Ascending aorta (tissue), 2 donors: Measurements from ENCODE around the gene CDC73. TPM values are rescaled to one million over a fixed set of nuclear protein-coding genes. Genes with fewer than 3 reads are reported as not detected.
"Not testable (repeated sequence)": the region's sequence is repeated elsewhere in the genome, so short reads cannot be mapped to it uniquely, and the experiment has no call there.

Source experiments
- DNase-seq, 2 donors: peaks; one replicate each; pipeline ENCODE4 v3.0.0-alpha.2; 2019; ENCODE audit warnings: low spot score in 2 of 2
- H3K27ac ChIP-seq, 2 donors: fragments of 200-600 bp; sonication (generic); one replicate each; pipeline ENCODE4 v1.5.1; 2016 to 2017; ENCODE audit warnings: mild to moderate bottlenecking in 1 of 2
- H3K27me3 ChIP-seq: fragments of 200-600 bp; sonication (generic); one replicate; pipeline ENCODE4 v1.5.1; 2017
- H3K36me3 ChIP-seq, 2 donors: fragments of 200-600 bp; sonication (generic); one replicate each; pipeline ENCODE4 v1.5.1; 2016
- H3K4me1 ChIP-seq, 2 donors: fragments of 200-600 bp; sonication (generic); one replicate each; pipeline ENCODE4 v1.5.1; 2016 to 2017; ENCODE audit warnings: mild to moderate bottlenecking in 1 of 2
- H3K4me3 ChIP-seq, 2 donors: fragments of 200-600 bp; sonication (generic); one replicate each; pipeline ENCODE4 v1.5.1; 2016 to 2017; ENCODE audit warnings: mild to moderate bottlenecking in 1 of 2
- H3K9me3 ChIP-seq, 2 donors: fragments of 200-600 bp; sonication (generic); one replicate each; pipeline ENCODE4 v1.5.1; 2016
- intact Hi-C: fragments of 100-400 bp; cut with DNase I; formaldehyde crosslinking; loops from one replicate; pipeline ENCODE4 v1.15.1; 2023
- total RNA-seq: library from RNA; depleted of rRNA; stranded (reverse); fragments of >200 nt; gene quantifications from one replicate; pipeline ENCODE4 v1.1.0, GENCODE V29; 2016
- TF ChIP-seq, protein P1 (sequence below), 3 experiments: fragments of 200-600 bp in 2 of 3; fragments of 450-650 bp in 1 of 3; sonication (generic) in 2 of 3; IDR thresholded peaks; one replicate each; pipeline ENCODE4 v1.5.1; 2016 to 2019; ENCODE audit warnings: antibody characterized with exemption in 3 of 3, mild to moderate bottlenecking in 1 of 3, moderate library complexity in 1 of 3

The CDC73 gene
- total RNA-seq, 1 donor from 2014 or later, result 26.5 TPM

DNA sequence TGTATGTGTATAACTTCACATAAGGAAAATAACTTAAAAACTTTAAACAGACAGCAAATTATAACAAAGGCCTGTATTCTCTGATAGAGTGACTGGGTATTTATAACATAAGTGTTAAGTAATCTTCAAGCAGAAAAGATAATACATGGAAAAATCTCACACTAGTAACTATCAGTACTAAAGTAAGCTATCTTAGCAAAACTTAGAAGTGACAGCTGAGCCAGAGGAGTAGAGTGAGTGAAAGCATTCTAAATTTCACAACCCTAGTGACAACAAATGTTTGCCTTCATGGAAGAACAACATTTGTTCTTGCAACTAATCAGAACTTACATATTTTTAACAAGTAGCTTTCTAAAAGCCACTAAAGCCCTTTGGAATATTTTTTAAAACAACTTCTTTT is 139.1 kb downstream of the CDC73 start:
- Histone ChIP-seq H3K4me3 (no peak overlapping the region), H3K27me3 (no peaks in the 10 kb centered on the region), H3K9me3 (no peaks in the 10 kb centered on the region), H3K4me1 (no peaks in the 10 kb centered on the region), H3K36me3 (peaks cover 0 to 6% of the 10 kb centered on the region in 2 donors), H3K27ac (no peak overlapping the region)
- intact Hi-C loops, result no loop called here
- DNase-seq, result no peak
- TF ChIP-seq, protein P1, sequence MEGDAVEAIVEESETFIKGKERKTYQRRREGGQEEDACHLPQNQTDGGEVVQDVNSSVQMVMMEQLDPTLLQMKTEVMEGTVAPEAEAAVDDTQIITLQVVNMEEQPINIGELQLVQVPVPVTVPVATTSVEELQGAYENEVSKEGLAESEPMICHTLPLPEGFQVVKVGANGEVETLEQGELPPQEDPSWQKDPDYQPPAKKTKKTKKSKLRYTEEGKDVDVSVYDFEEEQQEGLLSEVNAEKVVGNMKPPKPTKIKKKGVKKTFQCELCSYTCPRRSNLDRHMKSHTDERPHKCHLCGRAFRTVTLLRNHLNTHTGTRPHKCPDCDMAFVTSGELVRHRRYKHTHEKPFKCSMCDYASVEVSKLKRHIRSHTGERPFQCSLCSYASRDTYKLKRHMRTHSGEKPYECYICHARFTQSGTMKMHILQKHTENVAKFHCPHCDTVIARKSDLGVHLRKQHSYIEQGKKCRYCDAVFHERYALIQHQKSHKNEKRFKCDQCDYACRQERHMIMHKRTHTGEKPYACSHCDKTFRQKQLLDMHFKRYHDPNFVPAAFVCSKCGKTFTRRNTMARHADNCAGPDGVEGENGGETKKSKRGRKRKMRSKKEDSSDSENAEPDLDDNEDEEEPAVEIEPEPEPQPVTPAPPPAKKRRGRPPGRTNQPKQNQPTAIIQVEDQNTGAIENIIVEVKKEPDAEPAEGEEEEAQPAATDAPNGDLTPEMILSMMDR (IDR thresholded peaks at IDR 0.05), result no peak

DNA sequence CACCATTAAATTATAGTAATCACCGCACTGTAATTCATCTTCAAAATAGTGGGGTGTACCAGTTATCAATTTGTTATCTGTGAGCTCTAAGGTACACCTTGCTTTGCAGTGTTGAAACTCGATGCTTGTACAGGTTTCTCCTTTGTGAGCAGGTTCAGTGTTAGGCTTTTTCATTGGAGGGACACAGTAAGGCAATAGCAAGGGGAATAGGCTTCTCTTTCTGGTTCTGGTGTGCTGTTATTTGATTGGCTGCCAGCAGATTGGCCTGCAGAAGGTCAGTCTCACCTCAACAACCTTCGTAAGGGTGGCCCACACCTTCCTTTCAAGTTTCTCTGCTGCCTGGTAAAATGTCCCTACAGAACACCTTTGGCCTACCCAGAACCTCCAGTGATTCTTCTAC is 140.8 kb downstream of the CDC73 start:
- Histone ChIP-seq H3K9me3 (no peaks in the 10 kb centered on the region), H3K27me3 (no peaks in the 10 kb centered on the region), H3K27ac (no peak overlapping the region), H3K36me3 (peaks cover 0 to 6% of the 10 kb centered on the region in 2 donors), H3K4me3 (no peak overlapping the region), H3K4me1 (no peaks in the 10 kb centered on the region)
- intact Hi-C loops, result no loop called here
- TF ChIP-seq, protein P1 (IDR thresholded peaks at IDR 0.05), result no peak
- no peak for DNase-seq

DNA sequence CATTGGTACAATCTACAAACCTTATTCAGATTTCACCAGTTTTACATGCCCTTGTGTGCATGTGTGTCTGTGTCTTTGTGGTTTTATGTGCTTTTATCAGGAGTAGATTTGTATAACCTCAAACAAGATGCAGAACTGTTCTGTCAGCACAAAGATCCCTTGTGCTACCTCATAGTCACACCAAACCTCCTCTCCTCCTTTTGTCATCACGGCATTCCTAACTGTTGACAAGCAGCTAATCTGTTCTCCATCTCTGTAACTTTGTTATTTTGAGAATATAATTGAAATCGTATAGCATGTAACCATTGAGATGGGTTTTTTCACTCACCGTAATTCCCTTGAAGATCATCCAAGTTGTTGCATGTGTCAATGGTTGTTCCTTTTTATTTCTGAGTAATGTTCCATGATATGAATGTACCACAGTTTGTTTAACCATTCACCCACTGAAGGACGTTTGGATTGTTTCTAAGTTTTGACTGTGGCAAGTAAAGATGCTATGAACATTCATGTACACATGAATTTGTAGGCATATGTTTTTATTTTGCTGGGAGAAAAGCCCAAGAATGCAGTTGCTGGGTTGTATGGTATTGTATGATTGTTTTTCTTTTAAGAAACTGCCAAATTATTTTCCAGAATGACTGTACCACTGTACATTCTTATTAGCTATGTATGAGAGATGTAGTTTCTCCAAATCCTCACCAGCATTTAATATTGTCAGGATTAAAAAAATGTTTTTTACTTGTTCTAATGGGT is 142.7 kb downstream of the CDC73 start:
- intact Hi-C loops, result no loop called here
- TF ChIP-seq, protein P1 (IDR thresholded peaks at IDR 0.05), result no peak
- no peaks in the 10 kb centered on the region for H3K27me3 ChIP-seq
- no peaks in the 10 kb centered on the region for H3K4me1 ChIP-seq
- H3K4me3 ChIP-seq, result no peak overlapping the region
- no peak overlapping the region for H3K27ac ChIP-seq
- no peaks in the 10 kb centered on the region for H3K36me3 ChIP-seq
- DNase-seq, result no peak
- no peaks in the 10 kb centered on the region for H3K9me3 ChIP-seq

DNA sequence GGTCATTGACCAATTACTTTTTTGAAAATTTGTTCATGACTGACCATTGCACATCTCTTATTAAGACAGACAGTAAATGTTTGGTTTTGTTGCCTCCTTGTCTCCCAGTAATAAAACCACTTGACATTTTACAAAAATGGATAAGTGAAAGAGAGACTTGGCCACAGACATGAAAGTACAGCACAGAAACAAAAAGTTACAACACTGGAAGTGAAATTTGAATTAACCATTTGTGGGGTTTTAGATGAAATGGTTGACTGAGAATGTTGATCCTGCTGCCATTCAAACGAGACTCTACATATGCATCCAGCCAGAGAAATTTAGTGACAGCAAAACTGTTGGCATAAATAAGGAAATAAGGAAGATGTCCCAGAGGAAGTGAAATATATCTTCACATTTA is 143.9 kb downstream of the CDC73 start:
- no peak overlapping the region for H3K27ac ChIP-seq
- no peak overlapping the region for H3K4me3 ChIP-seq
- intact Hi-C loops, result no loop called here
- H3K36me3 ChIP-seq, result no peaks in the 10 kb centered on the region
- DNase-seq, result no peak
- TF ChIP-seq, protein P1 (IDR thresholded peaks at IDR 0.05), result no peak
- no peaks in the 10 kb centered on the region for H3K4me1 ChIP-seq
- H3K27me3 ChIP-seq, result no peaks in the 10 kb centered on the region
- no peaks in the 10 kb centered on the region for H3K9me3 ChIP-seq

DNA sequence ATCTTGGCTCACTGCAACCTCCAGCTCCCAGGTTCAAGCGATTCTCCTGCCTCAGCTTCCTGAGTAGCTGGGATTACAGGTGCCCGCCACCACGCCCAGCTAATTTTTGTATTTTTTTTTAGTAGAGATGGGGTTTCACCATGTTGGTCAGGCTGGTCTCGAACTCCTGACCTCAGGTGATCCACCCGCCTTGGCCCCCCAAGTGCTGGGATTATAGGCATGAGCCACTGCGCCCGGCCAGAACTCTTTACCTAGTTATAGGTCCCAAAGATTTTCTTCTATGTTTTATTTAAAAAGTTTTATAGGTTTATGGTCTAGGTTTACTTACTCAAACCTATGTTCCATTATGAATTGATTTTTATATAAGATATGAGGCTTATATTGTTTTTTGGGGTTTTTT is 145.0 kb downstream of the CDC73 start:
- DNase-seq, H3K4me3 ChIP-seq, intact Hi-C loops: not testable (repeated sequence)

DNA sequence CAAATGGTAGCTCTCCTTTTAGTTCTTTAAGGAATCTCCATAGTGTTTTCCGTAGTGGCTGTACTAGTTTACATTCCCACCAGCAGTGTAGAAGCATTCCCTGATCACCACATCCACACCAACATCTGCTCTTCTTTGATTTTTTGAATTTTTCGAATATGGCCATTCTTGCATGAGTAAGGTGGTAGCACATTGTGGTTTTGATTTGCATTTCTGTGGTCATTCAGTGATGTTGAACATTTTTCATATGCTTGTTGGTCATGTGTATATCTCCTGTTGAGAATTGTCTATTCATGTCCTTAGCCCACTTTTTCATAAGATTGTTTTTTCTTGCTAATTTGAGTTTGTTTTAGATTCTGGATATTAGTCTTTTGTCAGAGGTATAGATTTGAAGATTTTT is 149.2 kb downstream of the CDC73 start:
- intact Hi-C loops, result no loop called here
- H3K27ac ChIP-seq, result no peak overlapping the region
- no peak for DNase-seq
- H3K4me3 ChIP-seq, result no peak overlapping the region
- H3K36me3 ChIP-seq, result no peaks in the 10 kb centered on the region
- TF ChIP-seq, protein P1 (IDR thresholded peaks at IDR 0.05), result no peak
- H3K27me3 ChIP-seq, result no peaks in the 10 kb centered on the region
- H3K4me1 ChIP-seq, result no peaks in the 10 kb centered on the region
- H3K9me3 ChIP-seq, result no peaks in the 10 kb centered on the region

More for the DNA sequence above, 145.0 kb downstream of the CDC73 start:
- not testable (repeated sequence) for H3K9me3 ChIP-seq, H3K27ac ChIP-seq, H3K36me3 ChIP-seq, H3K4me1 ChIP-seq, H3K27me3 ChIP-seq
